SK-N-SH treated with all-trans-retinoic acid at 6 μM for 48 hours (cell line): ENCODE data around the gene GMEB2.

ENCODE experiments used
- CSDC2 ChIP-seq: fragments of 250-450 bp; sonication (Bioruptor Pico); IDR thresholded peaks from 2 replicates; pipeline ENCODE4 v1.5.0; 2020; ENCODE audit warnings: mild to moderate bottlenecking, moderate library complexity
- TCF4 ChIP-seq: fragments of 250-450 bp; sonication (Bioruptor Pico); IDR thresholded peaks from 2 replicates; pipeline ENCODE4 v1.8.0; 2021; ENCODE audit warnings: mild to moderate bottlenecking, moderate library complexity, borderline replicate concordance
- ZFP3 ChIP-seq: fragments of 250-450 bp; sonication (Bioruptor Pico); IDR thresholded peaks from 2 replicates; pipeline ENCODE4 v1.5.0; 2020; ENCODE audit warnings: mild to moderate bottlenecking, moderate library complexity
- ZFP30 ChIP-seq: fragments of 450-650 bp; formaldehyde crosslinking; IDR thresholded peaks from 2 replicates; pipeline ENCODE4 v1.5.0; 2022; ENCODE audit warnings: mild to moderate bottlenecking, moderate library complexity
- ZNF8 ChIP-seq: fragments of 450-650 bp; formaldehyde crosslinking; IDR thresholded peaks from 2 replicates; pipeline ENCODE4 v1.5.0; 2020; ENCODE audit warnings: mild to moderate bottlenecking, moderate library complexity
- TF ChIP-seq, protein P1 (sequence below): fragments of 250-450 bp; sonication (Bioruptor Pico); IDR thresholded peaks from 2 replicates; pipeline ENCODE4 v1.8.0; 2020; ENCODE audit warnings: mild to moderate bottlenecking, moderate library complexity, borderline replicate concordance
- TF ChIP-seq, protein P2 (sequence below): fragments of 250-450 bp; sonication (Bioruptor Pico); IDR thresholded peaks from 2 replicates; pipeline ENCODE4 v1.5.1; 2020; ENCODE audit warnings: low read depth, mild to moderate bottlenecking, moderate library complexity

DNA sequence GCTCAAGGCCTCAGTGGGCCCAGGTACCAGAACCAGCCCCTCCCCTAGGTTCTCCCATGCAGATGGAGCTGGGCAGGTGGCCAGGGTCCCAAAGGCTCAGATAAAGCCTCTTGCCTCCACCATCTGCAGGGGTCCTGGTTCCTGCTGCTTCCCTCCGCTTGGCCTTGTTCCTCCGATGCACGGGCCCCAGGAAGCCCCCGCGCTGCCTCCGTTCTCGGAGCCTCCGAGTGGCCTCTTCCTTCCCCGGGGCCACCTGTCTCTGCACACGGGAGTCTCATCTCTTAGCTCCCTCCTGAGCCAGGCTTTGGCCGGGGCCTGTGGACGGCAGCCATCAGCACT is 87.8 kb downstream of the GMEB2 start:
- TF ChIP-seq, protein P1, sequence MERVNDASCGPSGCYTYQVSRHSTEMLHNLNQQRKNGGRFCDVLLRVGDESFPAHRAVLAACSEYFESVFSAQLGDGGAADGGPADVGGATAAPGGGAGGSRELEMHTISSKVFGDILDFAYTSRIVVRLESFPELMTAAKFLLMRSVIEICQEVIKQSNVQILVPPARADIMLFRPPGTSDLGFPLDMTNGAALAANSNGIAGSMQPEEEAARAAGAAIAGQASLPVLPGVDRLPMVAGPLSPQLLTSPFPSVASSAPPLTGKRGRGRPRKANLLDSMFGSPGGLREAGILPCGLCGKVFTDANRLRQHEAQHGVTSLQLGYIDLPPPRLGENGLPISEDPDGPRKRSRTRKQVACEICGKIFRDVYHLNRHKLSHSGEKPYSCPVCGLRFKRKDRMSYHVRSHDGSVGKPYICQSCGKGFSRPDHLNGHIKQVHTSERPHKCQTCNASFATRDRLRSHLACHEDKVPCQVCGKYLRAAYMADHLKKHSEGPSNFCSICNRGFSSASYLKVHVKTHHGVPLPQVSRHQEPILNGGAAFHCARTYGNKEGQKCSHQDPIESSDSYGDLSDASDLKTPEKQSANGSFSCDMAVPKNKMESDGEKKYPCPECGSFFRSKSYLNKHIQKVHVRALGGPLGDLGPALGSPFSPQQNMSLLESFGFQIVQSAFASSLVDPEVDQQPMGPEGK (CRISPR knock-in tag), result no peak
- TF ChIP-seq ZFP3 (CRISPR knock-in tag) (no peak), TCF4 (CRISPR knock-in tag) (no peak), ZFP30 (CRISPR knock-in tag) (no peak), ZNF8 (no peak), CSDC2 (CRISPR knock-in tag) (no peak)
- TF ChIP-seq, protein P2, sequence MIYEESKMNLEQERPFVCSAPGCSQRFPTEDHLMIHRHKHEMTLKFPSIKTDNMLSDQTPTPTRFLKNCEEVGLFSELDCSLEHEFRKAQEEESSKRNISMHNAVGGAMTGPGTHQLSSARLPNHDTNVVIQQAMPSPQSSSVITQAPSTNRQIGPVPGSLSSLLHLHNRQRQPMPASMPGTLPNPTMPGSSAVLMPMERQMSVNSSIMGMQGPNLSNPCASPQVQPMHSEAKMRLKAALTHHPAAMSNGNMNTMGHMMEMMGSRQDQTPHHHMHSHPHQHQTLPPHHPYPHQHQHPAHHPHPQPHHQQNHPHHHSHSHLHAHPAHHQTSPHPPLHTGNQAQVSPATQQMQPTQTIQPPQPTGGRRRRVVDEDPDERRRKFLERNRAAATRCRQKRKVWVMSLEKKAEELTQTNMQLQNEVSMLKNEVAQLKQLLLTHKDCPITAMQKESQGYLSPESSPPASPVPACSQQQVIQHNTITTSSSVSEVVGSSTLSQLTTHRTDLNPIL (CRISPR knock-in tag), result no peak
